Activated gamma-delta T cell treated with anti-CD3 and anti-CD28 coated beads, Interleukin-2, amount 50 U/mL, for 16 hours (primary cell): ENCODE measurements around the gene OSCAR.
"Not testable (repeated sequence)": the region's sequence is repeated elsewhere in the genome, so short reads cannot be mapped to it uniquely, and the experiment has no call there.

Experiments used
- DNase-seq: peaks from one replicate; pipeline ENCODE4 v3.0.0-alpha.2; 2020; ENCODE audit warnings: low read depth

OSCAR gene

GRCh38 chr19:54125713-54126112, 25.1 kb upstream of the OSCAR start:
- no peak for DNase-seq

GRCh38 chr19:54124393-54124792, 23.8 kb upstream of the OSCAR start:
- DNase-seq: no peak

GRCh38 chr19:54123682-54124081, 23.1 kb upstream of the OSCAR start:
- DNase-seq: no peak

DNA sequence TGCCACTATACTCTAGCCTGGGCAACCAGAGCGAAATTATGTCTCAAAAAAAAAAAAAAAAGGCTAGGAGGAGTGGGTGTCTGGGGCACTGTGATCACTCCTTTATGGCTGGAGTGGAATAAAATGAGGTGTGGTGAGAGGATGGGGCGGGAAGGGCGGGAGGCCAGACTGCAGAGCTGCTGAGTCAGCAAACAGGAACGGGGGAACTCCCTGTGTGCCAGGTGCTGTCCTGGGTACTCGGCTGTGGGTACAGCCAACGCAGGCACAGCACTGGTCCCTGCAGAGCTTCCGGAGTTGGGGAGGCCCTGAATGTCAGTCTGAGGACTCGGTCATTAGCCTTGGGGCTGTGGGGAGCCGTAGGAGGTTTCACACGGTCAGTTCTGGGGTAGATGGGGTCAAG, 20.7 kb upstream of the OSCAR start:
- DNase-seq: no peak

DNA sequence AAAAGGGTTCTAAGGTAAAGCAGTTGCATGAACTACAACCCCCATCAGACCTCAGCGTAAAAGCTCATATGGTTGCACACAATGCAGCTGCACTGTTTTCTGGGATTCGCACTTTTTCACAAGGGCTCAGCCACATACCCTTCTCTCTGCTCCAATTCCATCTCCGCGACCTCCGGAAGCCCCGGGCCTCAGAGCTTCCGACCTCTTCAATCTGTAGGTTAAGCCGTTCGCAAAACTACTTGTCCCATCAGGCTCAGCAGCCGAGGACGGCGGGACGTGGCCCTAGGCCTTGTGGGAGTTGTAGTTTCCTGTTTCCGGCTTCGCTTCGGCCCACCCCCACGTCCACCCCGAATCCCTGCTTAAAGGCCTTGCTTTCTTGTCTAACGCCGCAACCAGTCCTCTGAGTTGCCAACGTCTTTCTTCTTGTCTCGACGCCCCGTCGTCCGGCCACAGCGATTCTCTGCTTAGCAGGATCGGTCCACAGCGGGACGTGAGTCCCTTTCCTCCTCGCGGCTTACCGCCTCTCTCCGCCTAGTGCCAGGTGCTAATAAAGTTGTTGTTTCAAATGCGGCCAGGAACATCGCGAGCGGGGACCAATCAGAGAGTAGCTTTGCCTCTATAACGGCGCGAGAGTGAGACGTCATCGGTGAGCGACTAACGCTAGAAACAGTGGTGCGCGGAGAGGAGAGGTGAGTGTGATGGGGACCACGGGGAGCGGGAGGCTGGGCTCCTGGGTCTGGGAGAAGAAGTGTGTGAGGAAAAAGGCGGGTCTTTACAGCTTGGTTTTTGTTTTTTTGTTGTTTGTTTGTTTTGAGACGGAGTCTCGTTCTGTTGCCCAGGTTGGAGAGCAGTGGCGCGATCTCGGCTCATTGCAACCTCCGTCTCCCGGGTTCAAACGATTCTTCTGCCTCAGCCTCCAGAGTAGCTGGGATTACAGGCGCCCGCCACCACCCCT, 14.8 kb upstream of the OSCAR start, which contains the start of the genes PRPF31 and TFPT:
TSS of gene PRPF31 (plus strand) at position 646 of the 955 bp plus-strand sequence. CDS start 2,525 bp downstream, outside the sequence.
TSS of gene TFPT (minus strand) at position 549 of the 955 bp plus-strand sequence. CDS start at position 161, 388 bp downstream.
- DNase-seq: peak; percentile 94

DNA sequence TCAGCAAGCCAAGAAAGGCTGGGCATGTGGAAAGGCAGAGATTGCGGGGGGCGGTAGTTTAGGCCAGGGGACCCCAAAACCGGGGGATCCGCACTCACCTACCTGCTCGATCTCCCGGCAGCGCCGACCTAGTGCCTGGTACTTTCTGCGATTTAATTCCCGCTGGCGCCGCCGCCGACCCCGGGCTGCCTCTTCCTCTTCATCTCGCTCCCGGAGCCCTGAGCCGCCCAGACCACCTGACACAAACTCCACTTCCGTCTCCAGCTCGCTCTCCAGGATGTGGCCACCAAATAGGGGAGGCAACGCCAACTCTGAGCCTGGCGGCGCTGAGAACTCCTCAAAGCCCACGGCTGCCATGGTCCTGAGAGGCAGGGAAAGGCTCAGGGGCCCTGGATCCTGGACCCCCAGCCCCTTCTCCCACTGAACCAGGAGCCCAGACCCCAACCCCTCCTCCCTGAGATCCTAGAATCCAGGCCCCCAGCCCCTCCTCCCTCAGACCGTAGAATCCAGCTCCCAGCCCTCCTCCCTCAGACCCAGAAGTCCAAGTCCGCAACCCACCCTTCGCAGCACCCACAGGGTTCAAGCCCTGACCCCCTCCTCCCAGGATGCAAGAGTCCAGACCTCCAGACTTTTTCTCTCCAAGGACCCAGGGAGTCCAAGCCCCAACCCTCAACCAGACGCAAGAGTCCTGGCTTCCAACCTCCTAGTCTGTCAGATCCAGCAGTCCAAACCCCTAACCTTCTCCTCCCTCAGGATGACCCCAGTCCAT, 13.9 kb upstream of the OSCAR start:
- no peak for DNase-seq

GRCh38 chr19:54109651-54110050, 9.0 kb upstream of the OSCAR start:
- no peak for DNase-seq

DNA sequence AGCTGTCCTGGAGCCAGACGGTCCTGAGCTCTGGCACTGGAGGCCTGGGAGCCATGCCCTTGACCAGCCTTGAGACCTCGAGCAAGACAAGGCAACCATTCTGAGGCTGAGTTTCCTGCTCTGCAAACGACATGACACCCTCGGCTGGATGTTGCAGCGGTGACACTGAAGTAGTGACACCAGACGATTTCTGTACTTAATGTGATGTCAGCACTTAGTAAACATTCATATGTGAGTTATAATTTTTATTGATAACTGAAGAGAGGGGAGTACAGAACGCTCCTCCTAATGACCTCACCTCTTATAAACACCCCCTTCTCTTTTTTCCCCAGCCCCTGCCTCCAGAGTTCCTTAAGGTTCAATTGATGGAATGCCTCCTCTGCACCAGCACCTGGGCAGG, 7.9 kb upstream of the OSCAR start:
- DNase-seq: no peak

GRCh38 chr19:54107876-54108490, 7.4 kb upstream of the OSCAR start:
- DNase-seq: no peak

- DNase-seq: no peak
Observed at GRCh38 chr19:54106716-54107115, 6.1 kb upstream of the OSCAR start.

- no peak for DNase-seq
Observed at GRCh38 chr19:54105796-54106195, 5.2 kb upstream of the OSCAR start.

DNA sequence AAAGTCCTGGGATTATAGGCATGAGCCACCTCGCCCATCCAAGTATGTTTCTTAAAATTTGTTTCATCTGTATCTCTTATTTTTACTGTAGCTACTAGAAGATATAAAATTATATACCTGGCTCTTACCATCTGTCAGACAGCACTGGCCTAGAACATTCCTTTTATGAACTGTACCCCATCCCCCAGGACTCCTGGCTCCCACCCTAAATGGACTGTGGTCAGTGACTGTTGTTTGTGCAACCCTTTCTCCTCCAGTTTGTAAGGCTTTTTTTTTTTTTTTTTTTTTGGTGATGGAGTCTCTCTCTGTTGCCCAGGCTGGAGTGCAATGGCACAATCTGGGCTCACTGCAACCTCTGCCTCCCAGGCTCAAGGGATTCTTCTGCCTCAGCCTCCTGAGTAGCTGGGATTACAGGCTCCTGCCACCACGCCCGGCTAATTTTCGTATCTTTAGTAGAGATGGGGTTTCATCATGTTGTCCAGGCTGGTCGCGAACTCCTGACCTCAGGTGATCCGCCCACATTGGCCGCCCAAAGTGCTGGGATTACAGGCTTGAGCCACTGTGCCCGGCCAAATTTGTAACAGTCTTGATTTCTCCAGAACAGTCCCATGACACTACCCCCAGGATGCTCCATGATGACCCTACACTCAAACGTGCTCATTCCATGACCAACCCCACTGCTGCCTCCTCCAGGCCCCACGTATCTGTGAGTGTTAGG, 4.6 kb upstream of the OSCAR start:
- DNase-seq: no peak

DNA sequence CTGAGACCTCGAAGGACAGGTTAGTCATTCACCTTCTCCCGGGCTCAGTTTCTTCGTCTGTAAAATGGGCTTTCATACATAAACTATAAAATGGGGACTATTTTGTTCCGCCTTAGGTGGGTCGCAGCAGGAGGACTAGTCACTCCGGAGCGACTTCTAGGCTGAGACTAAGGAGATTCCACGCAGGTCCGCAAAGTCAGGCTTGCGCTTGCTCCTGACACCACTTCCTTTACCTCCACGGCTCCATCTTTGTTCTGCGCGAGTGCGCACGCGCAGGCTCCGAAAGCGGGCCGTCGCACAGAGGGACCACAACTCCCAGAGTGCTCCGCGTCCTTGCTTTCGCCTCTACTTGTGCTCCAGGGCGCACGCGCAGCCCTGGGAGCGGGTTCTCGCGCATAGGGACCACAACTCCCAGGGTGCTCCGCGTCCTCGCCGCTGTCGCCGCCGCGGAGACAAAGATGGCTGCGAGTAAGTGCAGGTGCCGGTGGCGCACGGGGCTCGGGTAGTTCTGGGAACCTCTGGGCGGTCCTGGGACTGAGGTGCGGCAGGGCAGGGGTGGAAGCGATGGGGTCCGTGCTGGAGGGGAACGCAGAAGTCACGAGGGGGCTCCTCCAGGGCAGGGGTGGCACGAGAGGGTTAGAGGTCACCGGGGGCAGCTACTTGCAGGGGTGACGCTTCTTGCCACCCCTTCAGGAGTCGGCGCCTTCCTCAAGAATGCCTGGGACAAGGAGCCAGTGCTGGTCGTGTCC, 2.0 kb upstream of the OSCAR start, which contains the start of gene NDUFA3:
TSS of gene NDUFA3 (plus strand) at position 435 of the 749 bp plus-strand sequence. CDS start at position 459, 24 bp downstream.
- DNase-seq: peak; percentile 96

DNA sequence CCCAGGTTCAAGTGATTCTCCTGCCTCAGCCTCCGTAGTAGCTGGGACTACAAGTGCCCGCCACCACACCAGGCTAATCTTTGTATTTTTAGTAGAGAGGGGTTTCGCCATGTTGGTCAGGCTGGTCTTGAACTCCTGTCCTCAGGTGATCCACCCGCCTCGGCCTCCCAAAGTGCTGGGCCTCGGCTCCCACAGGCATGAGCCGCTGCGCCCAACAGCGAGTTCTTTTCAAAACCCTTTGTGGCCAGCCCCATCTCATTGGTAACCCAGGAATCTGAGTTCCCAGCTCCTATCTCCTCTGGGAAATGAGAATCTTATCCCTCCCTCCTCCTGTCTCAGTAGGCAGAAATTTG, 724 bp downstream of the OSCAR start:
- DNase-seq: not testable (repeated sequence)

GRCh38 chr19:54099190-54099902, 1.3 kb downstream of the OSCAR start:
- no peak for DNase-seq

GRCh38 chr19:54096617-54097106, 3.9 kb downstream of the OSCAR start:
- DNase-seq: no peak

- DNase-seq: peak; percentile 26
Observed at GRCh38 chr19:54095859-54096616, 4.6 kb downstream of the OSCAR start.

DNA sequence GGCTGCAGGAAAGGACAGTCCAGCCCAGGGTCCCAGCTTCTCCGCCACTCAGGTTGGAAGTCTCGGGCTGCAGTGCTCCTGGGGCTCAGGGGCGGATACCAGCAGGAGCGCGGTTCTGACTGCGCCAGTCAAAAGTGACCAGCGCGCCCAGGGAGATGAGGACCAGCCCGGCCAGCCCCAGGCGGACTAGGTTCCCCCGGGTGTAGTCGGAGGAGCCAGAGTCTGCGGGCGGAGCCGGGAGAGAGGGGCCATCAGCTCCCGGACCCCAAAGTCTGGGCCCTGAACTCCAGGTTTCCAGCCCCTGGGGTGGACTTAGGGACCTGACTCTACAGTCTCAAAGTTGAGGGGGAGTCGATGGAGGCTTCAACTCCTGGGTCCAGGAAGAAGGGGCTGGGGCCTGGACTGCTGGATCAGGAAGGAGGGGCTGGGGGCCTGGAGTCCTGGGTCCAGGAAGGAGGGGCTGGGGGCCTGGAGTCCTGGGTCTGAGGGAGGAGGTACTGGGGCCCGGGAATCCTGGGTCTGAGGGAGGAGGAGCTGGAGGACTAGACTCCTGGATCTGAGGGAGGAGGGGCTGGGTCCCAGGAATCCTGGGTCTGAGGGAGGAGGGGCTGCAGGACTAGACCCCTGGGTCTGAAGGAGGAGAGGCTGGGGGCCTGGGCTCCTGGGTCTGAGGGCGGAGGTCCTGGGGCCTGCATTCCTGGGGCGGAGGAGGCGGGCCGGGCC, 5.3 kb downstream of the OSCAR start:
- DNase-seq: no peak
